Testis (tissue), 2 donors: ENCODE data around the gene FAM83C.

Experiments
- CTCF ChIP-seq, 3 experiments: fragments of 450-650 bp in 2 of 3; fragments of 200-600 bp in 1 of 3; sonication (generic) in 1 of 3; IDR thresholded peaks; one replicate each; pipeline ENCODE4 v1.5.1; 2016 to 2019; ENCODE audit warnings: antibody characterized with exemption in 3 of 3, mild to moderate bottlenecking in 2 of 3, moderate library complexity in 1 of 3
- POLR2A ChIP-seq: fragments of 450-650 bp; IDR thresholded peaks from one replicate; pipeline ENCODE4 v1.6.1; 2017; ENCODE audit warnings: antibody characterized with exemption, mild to moderate bottlenecking, moderate library complexity

- TF ChIP-seq CTCF (IDR thresholded peaks at IDR 0.05) = no peak
- no peak for TF ChIP-seq POLR2A
Measured at GRCh38 chr20:35319192-35319870, 27.1 kb upstream of the FAM83C start.
